HEK293T (cell line): ENCODE results near the gene SNAP91.
"Not testable (repeated sequence)": the region's sequence is repeated elsewhere in the genome, so short reads cannot be mapped to it uniquely, and the experiment has no call there.

Experiments used
- CTCF ChIA-PET: fragments of 350-600 bp; formaldehyde crosslinking; extraction: SDS; loops from one replicate; lab custom pipeline; 2021; ENCODE audit warnings: antibody characterized with exemption, inconsistent platforms; lab: Yijun Ruan, JAX
- POLR2A ChIA-PET: fragments of 350-600 bp; formaldehyde crosslinking; extraction: SDS; loops from one replicate; lab custom pipeline; 2020; ENCODE audit warnings: antibody characterized with exemption, inconsistent platforms; lab: Yijun Ruan, JAX
- DNase-seq: peaks from one replicate; pipeline ENCODE4 v3.0.0; 2012; ENCODE audit warnings: mixed read lengths; ENCODE audit errors: extremely low spot score
- ARNT ChIP-seq: fragments of 450-650 bp; IDR thresholded peaks from 2 replicates; pipeline ENCODE4 v1.6.1; 2017; ENCODE audit warnings: mild to moderate bottlenecking
- BHLHE40 ChIP-seq: fragments of 450-650 bp; IDR thresholded peaks from 2 replicates; pipeline ENCODE4 v1.6.1; 2016; ENCODE audit warnings: mild to moderate bottlenecking, moderate library complexity, borderline replicate concordance
- CTBP1 ChIP-seq: fragments of 450-650 bp; IDR thresholded peaks from 2 replicates; pipeline ENCODE4 v1.6.1; 2016; ENCODE audit warnings: borderline replicate concordance
- ELF4 ChIP-seq: fragments of 450-650 bp; IDR thresholded peaks from 2 replicates; pipeline ENCODE4 v1.6.1; 2017; ENCODE audit warnings: antibody characterized with exemption
- FOXA1 ChIP-seq: fragments of 450-650 bp; IDR thresholded peaks from 2 replicates; pipeline ENCODE4 v1.6.1; 2016; ENCODE audit warnings: mild to moderate bottlenecking
- FOXK2 ChIP-seq: fragments of 450-650 bp; IDR thresholded peaks from 2 replicates; pipeline ENCODE4 v1.6.1; 2016; ENCODE audit warnings: mild to moderate bottlenecking
- FOXM1 ChIP-seq: fragments of 450-650 bp; IDR thresholded peaks from 2 replicates; pipeline ENCODE4 v1.6.1; 2017; ENCODE audit warnings: mild to moderate bottlenecking, borderline replicate concordance
- HDGF ChIP-seq: fragments of 450-650 bp; IDR thresholded peaks from 2 replicates; pipeline ENCODE4 v1.6.1; 2017; ENCODE audit warnings: antibody characterized with exemption, borderline replicate concordance
- L3MBTL2 ChIP-seq: fragments of 450-650 bp; conservative IDR thresholded peaks from 2 replicates; pipeline ENCODE4 v1.6.1; 2016; ENCODE audit warnings: mild to moderate bottlenecking
- LEF1 ChIP-seq: fragments of 450-650 bp; IDR thresholded peaks from 2 replicates; pipeline ENCODE4 v1.6.1; 2017; ENCODE audit warnings: mild to moderate bottlenecking, borderline replicate concordance
- NFRKB ChIP-seq: fragments of 450-650 bp; IDR thresholded peaks from 2 replicates; pipeline ENCODE4 v1.6.1; 2016; ENCODE audit warnings: mild to moderate bottlenecking, moderate library complexity
- PKNOX1 ChIP-seq: fragments of 450-650 bp; IDR thresholded peaks from 2 replicates; pipeline ENCODE4 v1.6.1; 2016
- SP1 ChIP-seq: fragments of 450-650 bp; IDR thresholded peaks from 2 replicates; pipeline ENCODE4 v1.6.1; 2017
- SUZ12 ChIP-seq: fragments of 450-650 bp; IDR thresholded peaks from 2 replicates; pipeline ENCODE4 v1.6.1; 2016; ENCODE audit warnings: mild to moderate bottlenecking
- TARDBP ChIP-seq: fragments of 450-650 bp; IDR thresholded peaks from 2 replicates; pipeline ENCODE4 v1.6.1; 2016
- ZNF384 ChIP-seq: fragments of 450-650 bp; IDR thresholded peaks from 2 replicates; pipeline ENCODE4 v1.6.1; 2016

Gene SNAP91

GRCh38 chr6:83578057-83578456 is 130.8 kb downstream of the SNAP91 start:
- POLR2A ChIA-PET: no interaction called here
- CTCF ChIA-PET: no interaction called here
- no peak for TF ChIP-seq LEF1
- TF ChIP-seq CTBP1: no peak
- no peak for TF ChIP-seq FOXM1
- TF ChIP-seq ARNT: no peak
- TF ChIP-seq BHLHE40: no peak
- no peak for TF ChIP-seq FOXK2
- DNase-seq: no peak

GRCh38 chr6:83574783-83575182 is 134.1 kb downstream of the SNAP91 start:
- TF ChIP-seq SP1 (no peak), CTBP1 (no peak), ZNF384 (no peak), TARDBP (no peak), FOXA1 (no peak), LEF1 (no peak), ELF4 (no peak), L3MBTL2 (no peak), SUZ12 (no peak), FOXM1 (no peak)
- CTCF ChIA-PET: interaction anchor here (0.6 kb wide), 1 partner anchor 1858 kb away, joined by 3 read pairs; no protein-coding TSS in a partner anchor
- POLR2A ChIA-PET: no interaction called here
- DNase-seq: no peak

GRCh38 chr6:83571663-83572185 is 137.2 kb downstream of the SNAP91 start:
- CTCF ChIA-PET, DNase-seq, POLR2A ChIA-PET: not testable (repeated sequence)

GRCh38 chr6:83558975-83559374 is 149.9 kb downstream of the SNAP91 start:
- ChIA-PET CTCF (no interaction called here), POLR2A (no interaction called here)
- DNase-seq: no peak
- TF ChIP-seq PKNOX1 (no peak), ARNT (no peak), ELF4 (no peak), SP1 (no peak), HDGF (no peak), TARDBP (no peak), SUZ12 (no peak), L3MBTL2 (no peak), ZNF384 (no peak), FOXK2 (no peak)

GRCh38 chr6:83556871-83557270 is 152.0 kb downstream of the SNAP91 start:
- DNase-seq: no peak
- TF ChIP-seq L3MBTL2 (no peak), TARDBP (no peak), BHLHE40 (no peak), FOXK2 (no peak), CTBP1 (no peak), ARNT (no peak)
- CTCF ChIA-PET: no interaction called here
- POLR2A ChIA-PET: no interaction called here

- POLR2A ChIA-PET, DNase-seq, CTCF ChIA-PET: not testable (repeated sequence)
These were observed 157.2 kb downstream of the SNAP91 start for GRCh38 chr6:83551748-83552147.

- POLR2A ChIA-PET, CTCF ChIA-PET, DNase-seq: not testable (repeated sequence)
These were observed 158.4 kb downstream of the SNAP91 start for GRCh38 chr6:83550482-83550881.

GRCh38 chr6:83546636-83547035 is 162.3 kb downstream of the SNAP91 start:
- ChIA-PET POLR2A (no interaction called here), CTCF (interaction anchor here (0.8 kb wide), 1 partner anchor 10 kb away, joined by 3 read pairs; no protein-coding TSS in a partner anchor)
- DNase-seq: no peak
- TF ChIP-seq ELF4: no peak
- TF ChIP-seq ARNT: no peak
- no peak for TF ChIP-seq FOXA1
- TF ChIP-seq HDGF: no peak
- TF ChIP-seq BHLHE40: no peak
- no peak for TF ChIP-seq CTBP1

- no peak for DNase-seq
- ChIA-PET POLR2A (no interaction called here), CTCF (no interaction called here)
- TF ChIP-seq NFRKB (no peak), ZNF384 (no peak), SP1 (no peak), CTBP1 (no peak), ELF4 (no peak), L3MBTL2 (no peak), FOXM1 (no peak), TARDBP (no peak), FOXK2 (no peak), PKNOX1 (no peak), ARNT (no peak), SUZ12 (no peak), HDGF (no peak), BHLHE40 (no peak)
These were observed 169.2 kb downstream of the SNAP91 start for GRCh38 chr6:83539678-83540077.
